Daoy (cell line): ENCODE results near the gene C16orf78. TPM values are rescaled to one million over a fixed set of nuclear protein-coding genes. Genes with fewer than 3 reads are reported as not detected.

Source experiments
- DNase-seq: peaks from one replicate; pipeline ENCODE4 v3.0.0-alpha.2; 2015; ENCODE audit warnings: low read depth
- total RNA-seq: library from RNA; depleted of rRNA; stranded (reverse); fragments of >200 nt; shearing (Covaris generic); gene quantifications from 2 replicates; pipeline ENCODE4 v1.2.3, GENCODE V29; 2014; rRNA removed

C16orf78 gene
- total RNA-seq, 1 experiment from 2014 or later: not detected

- DNase-seq: no peak
Observed at GRCh38 chr16:49431591-49432290, 58.1 kb downstream of the C16orf78 start.

- DNase-seq: no peak
Observed at GRCh38 chr16:49434733-49435132, 61.1 kb downstream of the C16orf78 start.

GRCh38 chr16:49436181-49436580, 62.6 kb downstream of the C16orf78 start:
- no peak for DNase-seq

GRCh38 chr16:49437344-49437743, 63.7 kb downstream of the C16orf78 start:
- DNase-seq: no peak

GRCh38 chr16:49439050-49439449, 65.4 kb downstream of the C16orf78 start:
- DNase-seq: no peak

GRCh38 chr16:49439676-49440075, 66.1 kb downstream of the C16orf78 start:
- DNase-seq: no peak

- DNase-seq: no peak
Observed at GRCh38 chr16:49440156-49441065, 66.8 kb downstream of the C16orf78 start.

GRCh38 chr16:49441366-49441780, 67.8 kb downstream of the C16orf78 start:
- peak; percentile 52 for DNase-seq

- DNase-seq: no peak
Observed at GRCh38 chr16:49442805-49443204, 69.2 kb downstream of the C16orf78 start.

- no peak for DNase-seq
Observed at GRCh38 chr16:49443576-49443975, 70.0 kb downstream of the C16orf78 start.

- no peak for DNase-seq
Observed at GRCh38 chr16:49446805-49447204, 73.2 kb downstream of the C16orf78 start.

Other genes starting within 250 kb of the C16orf78 start
- gene CBLN1, start 92.0 kb upstream of the C16orf78 start, total RNA-seq: 0.06 and 0.97 TPM in 2 replicates